OCI-LY7 (cell line): ENCODE measurements around the gene REELD1. TPM values are rescaled to one million over a fixed set of nuclear protein-coding genes. Genes with fewer than 3 reads are reported as not detected.

ENCODE experiments used
- BruUV-seq: library from RNA; stranded (reverse); fragments of 400-500 nt; replicated peaks from 2 replicates; lab custom pipeline; 2021; lab: Mats Ljungman, UMichigan
- CTCF ChIA-PET: fragments of 300-600 bp; sonication (Branson Sonifier 250); formaldehyde crosslinking; loops from one replicate; lab custom pipeline; 2022; ENCODE audit warnings: antibody characterized with exemption; ENCODE audit not compliant: unreplicated experiment; lab: Charles Lee
- POLR2A ChIA-PET: fragments of 300-600 bp; sonication (Branson Sonifier 250); formaldehyde crosslinking; loops from one replicate; lab custom pipeline; 2022; ENCODE audit warnings: antibody characterized with exemption; lab: Charles Lee
- DNase-seq: peaks from one replicate; pipeline ENCODE4 v3.0.0-alpha.2; 2015; ENCODE audit warnings: low spot score
- H2AFZ ChIP-seq: fragments of 200-600 bp; sonication (generic), shearing (Covaris generic); 2 replicates; pipeline ENCODE4 v1.6.1; 2014; ENCODE audit warnings: mild to moderate bottlenecking, antibody characterized with exemption, low read length, moderate library complexity
- H3K27ac ChIP-seq: fragments of 200-600 bp; sonication (generic); 2 replicates; pipeline ENCODE4 v1.5.1; 2014; ENCODE audit warnings: mixed run types, low read depth, mild to moderate bottlenecking, moderate library complexity, low read length, inconsistent platforms; ENCODE audit not compliant: poor library complexity, severe bottlenecking
- H3K36me3 ChIP-seq: fragments of 200-600 bp; sonication (generic); 2 replicates; pipeline ENCODE4 v1.6.1; 2014; ENCODE audit warnings: mild to moderate bottlenecking, antibody characterized with exemption, low read length, moderate library complexity, mixed read lengths; ENCODE audit not compliant: insufficient read depth
- H3K4me1 ChIP-seq: fragments of 200-600 bp; sonication (generic); 2 replicates; pipeline ENCODE4 v1.5.1; 2014; ENCODE audit warnings: mild to moderate bottlenecking, low read length; ENCODE audit not compliant: insufficient read depth, poor library complexity, severe bottlenecking
- H3K4me2 ChIP-seq: fragments of 200-600 bp; sonication (generic); 2 replicates; pipeline ENCODE4 v1.6.1; 2014; ENCODE audit warnings: mild to moderate bottlenecking, low read length
- H3K4me3 ChIP-seq: fragments of 200-600 bp; sonication (generic); 2 replicates; pipeline ENCODE4 v1.5.1; 2014; ENCODE audit warnings: mild to moderate bottlenecking, low read depth, low read length; ENCODE audit not compliant: poor library complexity, severe bottlenecking
- H3K79me2 ChIP-seq: fragments of 200-600 bp; sonication (generic); 2 replicates; pipeline ENCODE4 v1.6.1; 2016; ENCODE audit warnings: low read depth, mild to moderate bottlenecking, low read length, moderate library complexity, mixed read lengths; ENCODE audit not compliant: insufficient read depth
- H3K9me2 ChIP-seq: fragments of 200-600 bp; sonication (generic); 2 replicates; pipeline ENCODE4 v1.6.1; 2016; ENCODE audit warnings: mild to moderate bottlenecking, low read length, mixed read lengths; ENCODE audit not compliant: insufficient read depth
- H3K9me3 ChIP-seq: fragments of 200-600 bp; sonication (generic); 2 replicates; pipeline ENCODE4 v1.6.1; 2014; ENCODE audit warnings: mild to moderate bottlenecking, mixed run types, low read length, mixed read lengths
- H4K20me1 ChIP-seq: fragments of 200-600 bp; sonication (generic); 2 replicates; pipeline ENCODE4 v1.6.1; 2014; ENCODE audit warnings: mild to moderate bottlenecking, antibody characterized with exemption, low read length, moderate library complexity, mixed read lengths; ENCODE audit not compliant: insufficient read depth
- CTCF ChIP-seq: fragments of 200-600 bp; sonication (generic); conservative IDR thresholded peaks from 2 replicates; pipeline ENCODE4 v1.5.1; 2014; ENCODE audit warnings: mild to moderate bottlenecking, antibody characterized with exemption, low read length, moderate library complexity, mixed read lengths
- EZH2phosphoT487 ChIP-seq: fragments of 200-600 bp; sonication (generic); IDR thresholded peaks from 2 replicates; pipeline ENCODE4 v1.6.1; 2018; ENCODE audit warnings: low read depth, borderline replicate concordance, mild to moderate bottlenecking, mixed run types, antibody characterized with exemption, low read length, moderate library complexity, mixed read lengths
- intact Hi-C: fragments of 100-400 bp; cut with micrococcal nuclease; formaldehyde crosslinking; loops from one replicate; pipeline ENCODE4 v1.10.0; 2022; ENCODE audit not compliant: unreplicated experiment
- total RNA-seq, 2 experiments: library from RNA; depleted of rRNA in 1 of 2; stranded (reverse); fragments of >200 nt in 1 of 2; shearing (Covaris generic) in 1 of 2; gene quantifications; 2 replicates each; pipeline ENCODE4 v1.2.3, GENCODE V29; 2014 to 2022

Gene REELD1
- total RNA-seq, 2 experiments from 2014 or later, result 0.63 TPM; not detected in 1

- BruUV-seq, result no TSS peak
- ChIA-PET CTCF (no interaction called here), POLR2A (interaction anchor here (0.5 to 1.1 kb wide), 7 partner anchors 8 to 1531 kb away, joined by 3 to 5 read pairs (median 3); no protein-coding TSS in a partner anchor)
Measured at GRCh38 chr4:146202665-146203064, 11.7 kb upstream of the REELD1 start.

GRCh38 chr4:146207410-146207809 lies 6.9 kb upstream of the REELD1 start:
- H3K36me3 ChIP-seq, result no peaks in the 10 kb centered on the region
- H3K4me1 ChIP-seq, result no peaks in the 10 kb centered on the region
- CTCF ChIA-PET, result no interaction called here
- TF ChIP-seq EZH2phosphoT487, result no peak
- no peak for TF ChIP-seq CTCF
- no peak overlapping the region for H3K4me3 ChIP-seq
- H3K27ac ChIP-seq, result no peak overlapping the region
- no peaks in the 10 kb centered on the region for H3K9me2 ChIP-seq
- no peaks in the 10 kb centered on the region for H4K20me1 ChIP-seq
- H2AFZ ChIP-seq, result no peak overlapping the region
- no peak overlapping the region for H3K4me2 ChIP-seq
- intact Hi-C loops, result no loop called here
- no peaks in the 10 kb centered on the region for H3K9me3 ChIP-seq
- no TSS peak for BruUV-seq
- DNase-seq, result no peak
- H3K79me2 ChIP-seq, result no peaks in the 10 kb centered on the region
- POLR2A ChIA-PET, result interaction anchor here (1.2 kb wide), 1 partner anchor 134 kb away, joined by 3 read pairs; no protein-coding TSS in a partner anchor

More at GRCh38 chr4:146202665-146203064, 11.7 kb upstream of the REELD1 start:
- intact Hi-C loops, result no loop called here
- no peaks in the 10 kb centered on the region for H4K20me1 ChIP-seq
- H3K9me3 ChIP-seq, result peaks cover 10% of the 10 kb centered on the region; the same call in 1 of the 2 replicates
- TF ChIP-seq CTCF (no peak), EZH2phosphoT487 (no peak)
- H3K4me2 ChIP-seq, result no peak overlapping the region
- H3K79me2 ChIP-seq, result no peaks in the 10 kb centered on the region
- no peaks in the 10 kb centered on the region for H3K36me3 ChIP-seq
- no peaks in the 10 kb centered on the region for H3K9me2 ChIP-seq
- no peak for DNase-seq
- H3K27ac ChIP-seq, result no peak overlapping the region
- H2AFZ ChIP-seq, result no peak overlapping the region
- H3K4me3 ChIP-seq, result no peak overlapping the region
- peaks cover 11% of the 10 kb centered on the region for H3K4me1 ChIP-seq

GRCh38 chr4:146210890-146211289 lies 3.4 kb upstream of the REELD1 start:
- POLR2A ChIA-PET, result interaction anchor here (0.6 to 1.1 kb wide), 3 partner anchors 8 to 314 kb away, joined by 3 read pairs; no protein-coding TSS in a partner anchor
- H3K4me1 ChIP-seq, result no peaks in the 10 kb centered on the region

More at GRCh38 chr4:146210890-146211289, 3.4 kb upstream of the REELD1 start:
- H3K79me2 ChIP-seq, result no peaks in the 10 kb centered on the region
- TF ChIP-seq CTCF, result no peak
- TF ChIP-seq EZH2phosphoT487, result no peak
- CTCF ChIA-PET, result no interaction called here
- no TSS peak for BruUV-seq
- no peaks in the 10 kb centered on the region for H3K9me2 ChIP-seq
- H3K27ac ChIP-seq, result no peak overlapping the region
- no peaks in the 10 kb centered on the region for H3K9me3 ChIP-seq
- H3K4me3 ChIP-seq, result no peak overlapping the region
- intact Hi-C loops, result no loop called here
- H2AFZ ChIP-seq, result no peak overlapping the region
- H4K20me1 ChIP-seq, result no peaks in the 10 kb centered on the region
- no peak for DNase-seq
- H3K36me3 ChIP-seq, result no peaks in the 10 kb centered on the region
- no peak overlapping the region for H3K4me2 ChIP-seq
